Choroid plexus epithelial cell (primary cell): ENCODE data around the gene FIGN.

Experiments used
- DNase-seq: peaks from one replicate; pipeline ENCODE4 v3.0.0-alpha.2; 2010; ENCODE audit warnings: low read depth
- H3K4me3 ChIP-seq: 2 replicates; pipeline ENCODE4 v1.5.1; 2011; ENCODE audit warnings: low read depth, mild to moderate bottlenecking, control low read depth, low read length, moderate library complexity
- TF ChIP-seq, protein P1 (sequence below): conservative IDR thresholded peaks from 2 replicates; pipeline ENCODE4 v1.5.1; 2011; ENCODE audit warnings: low read depth, mild to moderate bottlenecking, control low read depth, inconsistent platforms, low read length, moderate library complexity

The FIGN gene

DNA sequence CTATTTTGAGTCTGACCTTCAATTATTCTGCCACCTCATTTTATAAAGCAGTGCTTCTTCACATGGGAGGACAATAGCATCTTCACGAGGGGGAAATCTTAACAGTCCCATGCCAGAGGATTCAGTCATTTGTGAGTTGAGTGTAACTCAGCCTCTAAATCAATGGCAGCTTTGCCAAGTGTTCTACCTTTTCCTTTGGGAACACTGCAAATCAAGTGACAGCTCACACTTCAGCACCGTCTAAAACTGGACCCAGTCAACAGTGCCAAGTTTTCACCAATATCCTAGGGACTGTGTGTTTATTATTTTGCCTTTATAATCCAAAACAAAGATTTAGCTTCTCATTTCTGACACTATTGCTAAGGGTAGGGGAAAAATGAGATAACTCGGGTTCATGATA lies 133.6 kb downstream of the FIGN start:
- no peak overlapping the region for H3K4me3 ChIP-seq
- TF ChIP-seq, protein P1, sequence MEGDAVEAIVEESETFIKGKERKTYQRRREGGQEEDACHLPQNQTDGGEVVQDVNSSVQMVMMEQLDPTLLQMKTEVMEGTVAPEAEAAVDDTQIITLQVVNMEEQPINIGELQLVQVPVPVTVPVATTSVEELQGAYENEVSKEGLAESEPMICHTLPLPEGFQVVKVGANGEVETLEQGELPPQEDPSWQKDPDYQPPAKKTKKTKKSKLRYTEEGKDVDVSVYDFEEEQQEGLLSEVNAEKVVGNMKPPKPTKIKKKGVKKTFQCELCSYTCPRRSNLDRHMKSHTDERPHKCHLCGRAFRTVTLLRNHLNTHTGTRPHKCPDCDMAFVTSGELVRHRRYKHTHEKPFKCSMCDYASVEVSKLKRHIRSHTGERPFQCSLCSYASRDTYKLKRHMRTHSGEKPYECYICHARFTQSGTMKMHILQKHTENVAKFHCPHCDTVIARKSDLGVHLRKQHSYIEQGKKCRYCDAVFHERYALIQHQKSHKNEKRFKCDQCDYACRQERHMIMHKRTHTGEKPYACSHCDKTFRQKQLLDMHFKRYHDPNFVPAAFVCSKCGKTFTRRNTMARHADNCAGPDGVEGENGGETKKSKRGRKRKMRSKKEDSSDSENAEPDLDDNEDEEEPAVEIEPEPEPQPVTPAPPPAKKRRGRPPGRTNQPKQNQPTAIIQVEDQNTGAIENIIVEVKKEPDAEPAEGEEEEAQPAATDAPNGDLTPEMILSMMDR = no peak
- no peak for DNase-seq

DNA sequence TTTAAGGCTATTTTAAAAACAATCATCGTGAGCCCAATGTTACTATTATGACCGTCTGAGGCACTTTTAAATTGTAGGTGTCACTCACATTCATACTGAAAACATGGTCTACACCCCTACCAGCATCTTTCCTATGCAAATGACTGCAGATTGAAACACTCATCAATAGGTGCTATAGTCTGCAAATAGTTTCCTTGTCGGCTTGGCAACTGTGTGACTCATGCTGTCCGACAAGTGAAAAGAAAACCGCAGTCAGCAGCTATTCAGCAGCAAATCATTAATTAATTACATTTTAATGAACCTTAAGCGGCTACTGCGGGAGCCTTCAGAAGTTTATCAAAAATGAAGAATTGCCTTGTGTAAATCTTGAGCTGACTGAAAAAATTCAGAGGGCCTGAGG lies 134.4 kb downstream of the FIGN start:
- peak; percentile 26 for DNase-seq
- TF ChIP-seq, protein P1 = no peak
- no peak overlapping the region for H3K4me3 ChIP-seq

DNA sequence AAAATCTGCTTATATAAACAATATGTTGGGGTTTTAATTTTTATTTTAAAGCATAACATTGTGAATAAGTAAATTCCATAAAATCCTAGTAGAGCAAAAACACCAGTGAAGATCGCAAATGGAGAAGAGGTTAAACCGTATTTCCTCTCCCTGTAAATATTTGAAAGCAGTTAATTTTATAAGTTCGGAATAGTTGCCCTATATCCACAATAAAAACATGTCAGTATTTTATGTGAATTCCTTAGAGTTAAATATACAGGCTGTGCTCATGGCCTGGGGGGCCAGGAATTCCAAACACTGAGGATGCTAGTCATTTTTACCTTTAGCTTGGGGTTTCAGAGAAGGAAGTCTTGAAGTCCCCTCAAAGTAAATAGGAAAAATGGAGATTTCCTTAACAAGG lies 135.0 kb downstream of the FIGN start:
- TF ChIP-seq, protein P1 = no peak
- DNase-seq = no peak
- no peak overlapping the region for H3K4me3 ChIP-seq

DNA sequence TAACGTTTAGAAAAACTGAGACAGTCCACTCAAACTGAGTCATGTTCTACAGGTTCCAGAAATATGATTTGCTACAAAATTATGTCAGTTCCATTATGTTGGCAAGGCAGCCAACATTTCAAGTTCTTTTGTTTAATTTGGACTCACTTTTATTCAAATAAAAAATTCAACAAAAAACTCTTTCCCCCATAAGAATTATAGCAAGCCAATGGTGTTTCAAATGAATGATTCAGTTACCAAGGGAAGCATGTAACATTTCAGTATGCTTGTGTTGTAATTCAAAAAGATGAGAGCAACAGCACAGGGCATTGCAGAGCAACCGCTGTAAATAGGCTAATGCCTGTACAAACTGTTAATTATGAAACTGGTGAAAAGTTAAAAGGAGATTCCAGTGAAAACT lies 140.8 kb downstream of the FIGN start:
- TF ChIP-seq, protein P1 = no peak
- DNase-seq = no peak
- H3K4me3 ChIP-seq = no peak overlapping the region

DNA sequence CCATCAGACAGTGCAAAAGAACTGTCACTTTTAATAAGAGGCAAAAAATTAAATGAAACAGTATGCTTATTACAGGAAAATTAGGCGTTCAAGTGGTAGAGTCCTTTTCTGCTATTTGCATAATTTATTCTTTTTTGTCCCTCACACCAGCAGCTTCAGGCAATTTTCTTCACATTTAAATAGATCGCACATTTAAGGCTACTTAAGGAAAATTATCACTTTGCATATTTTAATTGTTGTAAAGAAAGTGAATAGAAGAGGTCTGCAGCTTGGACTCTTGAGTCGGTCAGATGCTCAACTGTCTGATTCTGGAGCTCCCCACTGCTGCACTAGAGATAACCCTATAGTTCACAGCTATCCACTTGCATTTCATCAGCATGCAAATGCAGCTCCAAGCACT lies 141.3 kb downstream of the FIGN start:
- TF ChIP-seq, protein P1 = no peak
- no peak overlapping the region for H3K4me3 ChIP-seq
- DNase-seq = no peak

DNA sequence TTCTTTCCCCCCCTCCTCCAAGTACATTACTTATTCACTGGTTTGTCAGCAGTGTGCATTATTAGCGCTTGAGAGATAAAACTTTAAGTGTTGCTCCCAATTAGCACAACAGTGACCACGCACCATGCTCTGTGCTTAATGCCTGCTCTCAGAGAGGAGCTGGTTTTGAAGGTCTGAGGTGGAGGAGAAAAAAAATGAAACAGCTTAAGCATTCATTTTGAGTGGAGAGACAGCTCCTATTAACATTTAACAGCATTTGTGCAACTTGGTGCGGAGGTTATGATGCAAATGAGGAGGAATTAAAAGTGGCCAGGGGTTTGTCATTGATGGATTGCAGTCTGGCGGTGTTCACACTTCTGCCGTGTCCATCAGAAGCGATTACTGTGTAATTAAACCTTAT lies 141.8 kb downstream of the FIGN start:
- no peak for DNase-seq
- no peak overlapping the region for H3K4me3 ChIP-seq
- TF ChIP-seq, protein P1 = no peak

DNA sequence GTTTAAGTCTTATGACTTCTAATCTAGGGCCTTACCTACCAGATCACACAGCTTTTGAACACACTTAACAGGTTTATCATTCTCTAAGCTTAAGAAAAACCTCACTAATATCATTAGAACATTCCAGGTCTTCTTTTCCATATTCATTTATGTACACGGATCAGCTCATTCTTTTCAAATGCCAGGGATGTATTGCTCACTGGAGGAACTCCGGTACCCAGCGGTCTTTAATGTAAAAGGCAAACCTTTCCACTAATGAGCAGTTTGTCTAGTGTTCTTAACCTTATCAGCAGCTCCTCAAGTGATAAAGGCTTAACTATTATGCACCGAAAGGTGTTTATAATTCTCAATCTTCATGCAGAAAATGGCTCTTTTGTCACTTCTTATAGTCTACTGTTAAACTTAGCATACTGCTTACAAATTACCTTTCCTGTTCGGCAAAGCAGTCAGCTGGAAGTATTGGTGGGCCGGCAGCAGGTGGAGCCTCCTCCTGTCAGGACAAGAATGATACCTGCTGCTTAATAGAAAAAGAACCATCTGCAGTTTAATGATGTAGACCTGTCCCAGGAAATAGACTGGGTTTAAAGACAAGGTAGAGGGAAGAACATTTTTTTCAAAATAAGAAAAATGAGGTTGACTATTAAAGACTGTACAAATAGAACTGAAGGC lies 142.7 kb downstream of the FIGN start:
- TF ChIP-seq, protein P1 = no peak
- no peak for DNase-seq

More for the DNA sequence above, 142.7 kb downstream of the FIGN start:
- no peak overlapping the region for H3K4me3 ChIP-seq
